WTC11 (cell line): ENCODE results near the gene ILF3. TPM values are rescaled to one million over a fixed set of nuclear protein-coding genes. Genes with fewer than 3 reads are reported as not detected.

ENCODE experiments used
- ATAC-seq: fragments of 200-7000 bp; cut with Tn5 transposase; 2 replicates; pipeline ENCODE4 v1.10.0; 2021; ENCODE audit warnings: mild to moderate bottlenecking, moderate library complexity
- CTCF ChIA-PET: fragments of 300-600 bp; sonication (Branson Sonifier 250); formaldehyde crosslinking; loops from one replicate; lab custom pipeline; 2021; ENCODE audit warnings: antibody characterized with exemption; lab: Charles Lee
- POLR2A ChIA-PET: fragments of 350-600 bp; sonication (Branson Sonifier 250); formaldehyde crosslinking; loops from one replicate; lab custom pipeline; 2021; ENCODE audit warnings: antibody characterized with exemption; lab: Charles Lee
- DNase-seq: peaks from one replicate; pipeline ENCODE4 v3.0.0; 2021; ENCODE audit warnings: low spot score
- H3K27ac Mint-ChIP-seq: 2 replicates; pipeline ENCODE4 v1.8.0; 2021; ENCODE audit warnings: mixed read lengths
- H3K27me3 Mint-ChIP-seq: 2 replicates; pipeline ENCODE4 v1.8.0; 2021; ENCODE audit warnings: low read depth, mild to moderate bottlenecking, moderate library complexity, mixed read lengths
- H3K36me3 Mint-ChIP-seq: 2 replicates; pipeline ENCODE4 v1.8.0; 2021; ENCODE audit warnings: mixed read lengths
- H3K4me1 Mint-ChIP-seq: 2 replicates; pipeline ENCODE4 v1.8.0; 2022; ENCODE audit warnings: mixed read lengths
- H3K4me3 Mint-ChIP-seq: 2 replicates; pipeline ENCODE4 v1.8.0; 2021; ENCODE audit warnings: mild to moderate bottlenecking, moderate library complexity, mixed read lengths
- H3K9me3 Mint-ChIP-seq: 2 replicates; pipeline ENCODE4 v1.8.0; 2021; ENCODE audit warnings: mixed read lengths
- CREB1 ChIP-seq: sonication (generic); formaldehyde crosslinking; IDR thresholded peaks from 2 replicates; pipeline ENCODE4 v1.8.0; 2023; ENCODE audit warnings: mild to moderate bottlenecking, missing genetic modification reagents
- CREM ChIP-seq: sonication (generic); formaldehyde crosslinking; IDR thresholded peaks from 2 replicates; pipeline ENCODE4 v1.8.1; 2022; ENCODE audit warnings: mild to moderate bottlenecking, missing genetic modification reagents, moderate library complexity
- GABPB1 ChIP-seq: sonication (generic); formaldehyde crosslinking; IDR thresholded peaks from 2 replicates; pipeline ENCODE4 v1.8.1; 2023; ENCODE audit warnings: mild to moderate bottlenecking, missing genetic modification reagents
- JUN ChIP-seq: sonication (generic); formaldehyde crosslinking; IDR thresholded peaks from 2 replicates; pipeline ENCODE4 v1.8.0; 2023; ENCODE audit warnings: mild to moderate bottlenecking, missing genetic modification reagents
- NR2C2 ChIP-seq: sonication (generic); formaldehyde crosslinking; IDR thresholded peaks from 2 replicates; pipeline ENCODE4 v1.8.0; 2022; ENCODE audit warnings: mild to moderate bottlenecking, missing genetic modification reagents
- NR3C1 ChIP-seq: sonication (generic); formaldehyde crosslinking; conservative IDR thresholded peaks from 2 replicates; pipeline ENCODE4 v1.8.1; 2023; ENCODE audit warnings: low read depth, mild to moderate bottlenecking, missing genetic modification reagents
- RORB ChIP-seq: fragments of 250-450 bp; sonication (Bioruptor Pico); IDR thresholded peaks from 2 replicates; pipeline ENCODE4 v1.9.0; 2021; ENCODE audit warnings: mild to moderate bottlenecking
- TEAD4 ChIP-seq: sonication (generic); formaldehyde crosslinking; IDR thresholded peaks from 2 replicates; pipeline ENCODE4 v1.8.0; 2022; ENCODE audit warnings: mild to moderate bottlenecking, missing genetic modification reagents
- ZNF396 ChIP-seq: fragments of 250-450 bp; sonication (Bioruptor Pico); IDR thresholded peaks from 2 replicates; pipeline ENCODE4 v1.8.0; 2021; ENCODE audit warnings: mild to moderate bottlenecking, moderate library complexity, borderline replicate concordance
- ZNF416 ChIP-seq: fragments of 250-450 bp; sonication (Bioruptor Pico); IDR thresholded peaks from 2 replicates; pipeline ENCODE4 v1.9.0; 2021; ENCODE audit warnings: mild to moderate bottlenecking, inconsistent platforms
- total RNA-seq: library from RNA; stranded (reverse); gene quantifications from 3 replicates; pipeline ENCODE4 v1.2.3, GENCODE V29; 2021
- TF ChIP-seq, protein P1 (sequence below): sonication (generic); formaldehyde crosslinking; IDR thresholded peaks from 2 replicates; pipeline ENCODE4 v1.8.1; 2023; ENCODE audit warnings: mild to moderate bottlenecking, missing genetic modification reagents
- TF ChIP-seq, protein P2 (sequence below): sonication (generic); formaldehyde crosslinking; IDR thresholded peaks from 2 replicates; pipeline ENCODE4 v1.8.1; 2022; ENCODE audit warnings: low read depth, missing genetic modification reagents, borderline replicate concordance
- TF ChIP-seq, protein P3 (sequence below): sonication (generic); formaldehyde crosslinking; IDR thresholded peaks from 2 replicates; pipeline ENCODE4 v1.8.0; 2022; ENCODE audit warnings: mild to moderate bottlenecking, missing genetic modification reagents
- TF ChIP-seq, protein P4 (sequence below): fragments of 200-600 bp; IDR thresholded peaks from 2 replicates; pipeline ENCODE4 v1.8.0; 2022; ENCODE audit warnings: antibody characterized with exemption
- TF ChIP-seq, protein P5 (sequence below): sonication (generic); formaldehyde crosslinking; IDR thresholded peaks from 2 replicates; pipeline ENCODE4 v1.8.1; 2022; ENCODE audit warnings: missing genetic modification reagents, borderline replicate concordance
- TF ChIP-seq, protein P6 (sequence below): sonication (generic); formaldehyde crosslinking; IDR thresholded peaks from 2 replicates; pipeline ENCODE4 v1.8.1; 2022; ENCODE audit warnings: mild to moderate bottlenecking, missing genetic modification reagents, moderate library complexity, borderline replicate concordance
- TF ChIP-seq, protein P7 (sequence below): sonication (generic); formaldehyde crosslinking; IDR thresholded peaks from 2 replicates; pipeline ENCODE4 v1.8.1; 2023; ENCODE audit warnings: mild to moderate bottlenecking, missing genetic modification reagents, moderate library complexity

Gene ILF3
- total RNA-seq, 1 experiment from 2014 or later = 659 TPM

DNA sequence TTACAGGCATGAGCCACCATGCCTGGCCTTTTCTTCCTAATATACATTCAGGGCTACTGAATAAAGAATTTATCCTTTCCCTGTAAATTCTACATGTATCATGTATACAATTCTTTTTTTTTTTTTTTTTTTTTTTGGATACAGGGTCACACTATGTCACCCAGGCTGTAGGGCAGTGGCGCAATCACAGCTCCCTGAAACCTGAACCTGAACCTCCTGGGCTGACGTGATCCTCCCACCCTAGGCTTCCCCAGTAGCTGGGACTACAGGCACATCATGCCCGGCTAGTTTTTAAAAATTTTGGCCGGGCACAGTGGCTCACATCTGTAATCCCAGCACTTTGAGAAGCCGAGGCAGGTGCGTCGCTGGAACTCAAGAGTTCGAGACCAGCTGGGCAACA, 35.3 kb upstream of the ILF3 start:
- ATAC-seq (no peak), DNase-seq (no peak)
- ChIA-PET CTCF (interaction anchor here (0.5 to 1.4 kb wide), 3 partner anchors 81 to 656 kb away, joined by 3 to 4 read pairs (median 3); no protein-coding TSS in a partner anchor), POLR2A (interaction anchor here (0.7 kb wide), 1 partner anchor 78 kb away, joined by 4 read pairs; no protein-coding TSS in a partner anchor)
- TF ChIP-seq TEAD4 (CRISPR knock-in tag) (no peak), NR3C1 (no peak), ZNF416 (CRISPR knock-in tag) (no peak), NR2C2 (CRISPR knock-in tag) (no peak), CREM (no peak), ZNF396 (CRISPR knock-in tag) (no peak), JUN (CRISPR knock-in tag) (no peak), CREB1 (CRISPR knock-in tag) (no peak), GABPB1 (CRISPR knock-in tag) (no peak), RORB (CRISPR knock-in tag) (no peak)
- TF ChIP-seq, protein P1, sequence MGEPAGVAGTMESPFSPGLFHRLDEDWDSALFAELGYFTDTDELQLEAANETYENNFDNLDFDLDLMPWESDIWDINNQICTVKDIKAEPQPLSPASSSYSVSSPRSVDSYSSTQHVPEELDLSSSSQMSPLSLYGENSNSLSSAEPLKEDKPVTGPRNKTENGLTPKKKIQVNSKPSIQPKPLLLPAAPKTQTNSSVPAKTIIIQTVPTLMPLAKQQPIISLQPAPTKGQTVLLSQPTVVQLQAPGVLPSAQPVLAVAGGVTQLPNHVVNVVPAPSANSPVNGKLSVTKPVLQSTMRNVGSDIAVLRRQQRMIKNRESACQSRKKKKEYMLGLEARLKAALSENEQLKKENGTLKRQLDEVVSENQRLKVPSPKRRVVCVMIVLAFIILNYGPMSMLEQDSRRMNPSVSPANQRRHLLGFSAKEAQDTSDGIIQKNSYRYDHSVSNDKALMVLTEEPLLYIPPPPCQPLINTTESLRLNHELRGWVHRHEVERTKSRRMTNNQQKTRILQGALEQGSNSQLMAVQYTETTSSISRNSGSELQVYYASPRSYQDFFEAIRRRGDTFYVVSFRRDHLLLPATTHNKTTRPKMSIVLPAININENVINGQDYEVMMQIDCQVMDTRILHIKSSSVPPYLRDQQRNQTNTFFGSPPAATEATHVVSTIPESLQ (CRISPR knock-in tag) = no peak
- TF ChIP-seq, protein P2, sequence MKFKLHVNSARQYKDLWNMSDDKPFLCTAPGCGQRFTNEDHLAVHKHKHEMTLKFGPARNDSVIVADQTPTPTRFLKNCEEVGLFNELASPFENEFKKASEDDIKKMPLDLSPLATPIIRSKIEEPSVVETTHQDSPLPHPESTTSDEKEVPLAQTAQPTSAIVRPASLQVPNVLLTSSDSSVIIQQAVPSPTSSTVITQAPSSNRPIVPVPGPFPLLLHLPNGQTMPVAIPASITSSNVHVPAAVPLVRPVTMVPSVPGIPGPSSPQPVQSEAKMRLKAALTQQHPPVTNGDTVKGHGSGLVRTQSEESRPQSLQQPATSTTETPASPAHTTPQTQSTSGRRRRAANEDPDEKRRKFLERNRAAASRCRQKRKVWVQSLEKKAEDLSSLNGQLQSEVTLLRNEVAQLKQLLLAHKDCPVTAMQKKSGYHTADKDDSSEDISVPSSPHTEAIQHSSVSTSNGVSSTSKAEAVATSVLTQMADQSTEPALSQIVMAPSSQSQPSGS (CRISPR knock-in tag) = no peak
- TF ChIP-seq, protein P3, sequence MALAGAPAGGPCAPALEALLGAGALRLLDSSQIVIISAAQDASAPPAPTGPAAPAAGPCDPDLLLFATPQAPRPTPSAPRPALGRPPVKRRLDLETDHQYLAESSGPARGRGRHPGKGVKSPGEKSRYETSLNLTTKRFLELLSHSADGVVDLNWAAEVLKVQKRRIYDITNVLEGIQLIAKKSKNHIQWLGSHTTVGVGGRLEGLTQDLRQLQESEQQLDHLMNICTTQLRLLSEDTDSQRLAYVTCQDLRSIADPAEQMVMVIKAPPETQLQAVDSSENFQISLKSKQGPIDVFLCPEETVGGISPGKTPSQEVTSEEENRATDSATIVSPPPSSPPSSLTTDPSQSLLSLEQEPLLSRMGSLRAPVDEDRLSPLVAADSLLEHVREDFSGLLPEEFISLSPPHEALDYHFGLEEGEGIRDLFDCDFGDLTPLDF = no peak
- TF ChIP-seq, protein P4, sequence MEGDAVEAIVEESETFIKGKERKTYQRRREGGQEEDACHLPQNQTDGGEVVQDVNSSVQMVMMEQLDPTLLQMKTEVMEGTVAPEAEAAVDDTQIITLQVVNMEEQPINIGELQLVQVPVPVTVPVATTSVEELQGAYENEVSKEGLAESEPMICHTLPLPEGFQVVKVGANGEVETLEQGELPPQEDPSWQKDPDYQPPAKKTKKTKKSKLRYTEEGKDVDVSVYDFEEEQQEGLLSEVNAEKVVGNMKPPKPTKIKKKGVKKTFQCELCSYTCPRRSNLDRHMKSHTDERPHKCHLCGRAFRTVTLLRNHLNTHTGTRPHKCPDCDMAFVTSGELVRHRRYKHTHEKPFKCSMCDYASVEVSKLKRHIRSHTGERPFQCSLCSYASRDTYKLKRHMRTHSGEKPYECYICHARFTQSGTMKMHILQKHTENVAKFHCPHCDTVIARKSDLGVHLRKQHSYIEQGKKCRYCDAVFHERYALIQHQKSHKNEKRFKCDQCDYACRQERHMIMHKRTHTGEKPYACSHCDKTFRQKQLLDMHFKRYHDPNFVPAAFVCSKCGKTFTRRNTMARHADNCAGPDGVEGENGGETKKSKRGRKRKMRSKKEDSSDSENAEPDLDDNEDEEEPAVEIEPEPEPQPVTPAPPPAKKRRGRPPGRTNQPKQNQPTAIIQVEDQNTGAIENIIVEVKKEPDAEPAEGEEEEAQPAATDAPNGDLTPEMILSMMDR = no peak
- TF ChIP-seq, protein P5, sequence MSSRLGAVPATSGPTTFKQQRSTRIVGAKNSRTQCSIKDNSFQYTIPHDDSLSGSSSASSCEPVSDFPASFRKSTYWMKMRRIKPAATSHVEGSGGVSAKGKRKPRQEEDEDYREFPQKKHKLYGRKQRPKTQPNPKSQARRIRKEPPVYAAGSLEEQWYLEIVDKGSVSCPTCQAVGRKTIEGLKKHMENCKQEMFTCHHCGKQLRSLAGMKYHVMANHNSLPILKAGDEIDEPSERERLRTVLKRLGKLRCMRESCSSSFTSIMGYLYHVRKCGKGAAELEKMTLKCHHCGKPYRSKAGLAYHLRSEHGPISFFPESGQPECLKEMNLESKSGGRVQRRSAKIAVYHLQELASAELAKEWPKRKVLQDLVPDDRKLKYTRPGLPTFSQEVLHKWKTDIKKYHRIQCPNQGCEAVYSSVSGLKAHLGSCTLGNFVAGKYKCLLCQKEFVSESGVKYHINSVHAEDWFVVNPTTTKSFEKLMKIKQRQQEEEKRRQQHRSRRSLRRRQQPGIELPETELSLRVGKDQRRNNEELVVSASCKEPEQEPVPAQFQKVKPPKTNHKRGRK = no peak
- TF ChIP-seq, protein P6, sequence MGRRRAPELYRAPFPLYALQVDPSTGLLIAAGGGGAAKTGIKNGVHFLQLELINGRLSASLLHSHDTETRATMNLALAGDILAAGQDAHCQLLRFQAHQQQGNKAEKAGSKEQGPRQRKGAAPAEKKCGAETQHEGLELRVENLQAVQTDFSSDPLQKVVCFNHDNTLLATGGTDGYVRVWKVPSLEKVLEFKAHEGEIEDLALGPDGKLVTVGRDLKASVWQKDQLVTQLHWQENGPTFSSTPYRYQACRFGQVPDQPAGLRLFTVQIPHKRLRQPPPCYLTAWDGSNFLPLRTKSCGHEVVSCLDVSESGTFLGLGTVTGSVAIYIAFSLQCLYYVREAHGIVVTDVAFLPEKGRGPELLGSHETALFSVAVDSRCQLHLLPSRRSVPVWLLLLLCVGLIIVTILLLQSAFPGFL = no peak
- TF ChIP-seq, protein P7, sequence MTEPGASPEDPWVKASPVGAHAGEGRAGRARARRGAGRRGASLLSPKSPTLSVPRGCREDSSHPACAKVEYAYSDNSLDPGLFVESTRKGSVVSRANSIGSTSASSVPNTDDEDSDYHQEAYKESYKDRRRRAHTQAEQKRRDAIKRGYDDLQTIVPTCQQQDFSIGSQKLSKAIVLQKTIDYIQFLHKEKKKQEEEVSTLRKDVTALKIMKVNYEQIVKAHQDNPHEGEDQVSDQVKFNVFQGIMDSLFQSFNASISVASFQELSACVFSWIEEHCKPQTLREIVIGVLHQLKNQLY = no peak
- H3K4me1 Mint-ChIP-seq = no peaks in the 10 kb centered on the region
- no peak overlapping the region for H3K27ac Mint-ChIP-seq
- no peak overlapping the region for H3K4me3 Mint-ChIP-seq
- H3K9me3 Mint-ChIP-seq = no peaks in the 10 kb centered on the region
- peaks cover 3% of the 10 kb centered on the region; the same call in 1 of the 2 replicates for H3K36me3 Mint-ChIP-seq
- H3K27me3 Mint-ChIP-seq = no peaks in the 10 kb centered on the region
